ENCODE measurements around the gene LRRC61.
"Not testable (repeated sequence)": the region's sequence is repeated elsewhere in the genome, so short reads cannot be mapped to it uniquely, and the experiment has no call there.

LRRC61 gene, protein sequence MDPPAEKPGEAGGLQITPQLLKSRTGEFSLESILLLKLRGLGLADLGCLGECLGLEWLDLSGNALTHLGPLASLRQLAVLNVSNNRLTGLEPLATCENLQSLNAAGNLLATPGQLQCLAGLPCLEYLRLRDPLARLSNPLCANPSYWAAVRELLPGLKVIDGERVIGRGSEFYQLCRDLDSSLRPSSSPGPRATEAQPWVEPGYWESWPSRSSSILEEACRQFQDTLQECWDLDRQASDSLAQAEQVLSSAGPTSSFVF

DNA sequence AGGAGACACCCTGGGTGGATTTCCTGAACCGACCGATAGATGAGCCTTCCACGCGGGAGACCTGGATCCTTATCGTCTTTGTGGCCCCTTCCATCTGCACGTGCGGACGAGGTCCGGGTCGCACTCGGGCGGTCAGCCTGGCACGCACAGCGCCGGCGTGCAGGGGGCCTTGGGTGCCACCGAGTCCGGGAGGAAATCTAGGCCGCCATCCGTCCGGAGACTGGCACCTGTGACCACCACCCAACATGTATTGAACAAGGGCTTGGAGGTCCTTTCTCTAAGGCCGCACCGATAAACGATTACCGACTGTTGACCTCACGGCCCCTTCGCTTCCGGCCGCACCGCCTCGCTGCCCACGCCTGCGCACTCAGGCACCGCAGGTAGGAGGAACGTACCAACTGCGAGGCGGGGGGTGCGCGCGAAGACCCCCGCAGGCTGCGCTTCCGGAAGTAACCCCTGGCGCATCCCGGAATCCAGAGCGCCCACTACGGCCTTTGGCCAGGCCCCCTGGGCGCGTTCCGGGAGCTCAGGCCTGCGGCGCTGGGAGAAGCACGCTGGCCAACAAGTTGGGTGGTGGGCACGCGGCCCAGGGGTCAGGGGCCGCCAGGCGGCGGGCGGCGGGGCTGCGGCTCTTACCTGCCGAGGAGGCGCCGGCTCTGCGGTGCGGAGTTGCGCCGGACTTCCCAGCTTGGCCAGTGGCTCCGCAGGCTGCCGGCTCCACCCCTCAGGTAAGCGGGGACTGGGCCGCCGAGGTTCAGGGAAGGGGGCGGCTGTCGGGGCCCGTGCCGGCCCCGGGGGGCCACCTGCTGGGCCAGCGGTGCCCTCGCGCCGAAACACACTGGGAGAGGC, at the start of gene LRRC61, which contains the start of gene ACTR3C:
LRRC61 (plus strand) TSS at position 523 of the 849 bp plus-strand sequence. CDS start 13,507 bp downstream, outside the sequence.
ACTR3C (minus strand) TSS at position 713 of the 849 bp plus-strand sequence. CDS start 28,249 bp downstream, outside the sequence.
- peak in 1 of 3 donors; percentile 29 for DNase-seq

GRCh38 chr7:150276132-150276695, 46.9 kb upstream of the LRRC61 start:
- peak; percentile 30 to 61 (median 55) for DNase-seq

- DNase-seq = not testable (repeated sequence)
These were observed 44.8 kb upstream of the LRRC61 start for GRCh38 chr7:150278383-150278782.

DNA sequence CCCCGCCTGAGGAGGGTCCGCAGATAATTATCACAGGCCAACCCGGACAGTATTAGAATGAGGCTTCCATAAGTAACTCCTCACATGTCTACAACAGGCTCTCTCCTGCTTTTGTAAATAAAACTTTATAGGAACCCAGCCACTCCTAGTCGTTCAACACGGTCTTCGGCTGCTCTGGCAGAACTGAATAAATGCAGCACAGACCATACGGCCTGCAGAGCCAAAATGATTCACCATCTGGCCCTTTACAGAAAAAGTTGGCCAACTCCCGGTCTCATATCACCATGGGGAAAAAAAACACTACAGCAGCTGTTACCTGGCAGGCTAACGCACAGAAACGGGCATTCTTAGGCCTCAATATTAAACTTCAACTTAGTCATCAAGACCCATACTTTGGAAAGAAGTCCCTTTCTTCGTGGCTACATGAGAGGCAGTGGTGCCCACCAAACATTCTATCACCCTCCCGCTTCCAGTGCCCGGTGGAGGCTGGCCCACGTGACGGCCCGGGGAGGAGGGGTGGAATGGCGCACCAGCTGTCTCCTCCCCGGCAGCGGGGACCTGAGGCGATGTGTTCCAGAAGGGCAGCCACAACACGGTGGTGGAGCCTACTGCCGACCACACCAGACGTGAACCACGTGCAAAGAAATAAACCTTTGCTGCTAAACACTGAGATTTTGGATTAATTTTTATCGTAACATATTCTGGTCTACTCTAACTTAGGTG, 41.3 kb upstream of the LRRC61 start:
- DNase-seq = not testable (repeated sequence)

DNA sequence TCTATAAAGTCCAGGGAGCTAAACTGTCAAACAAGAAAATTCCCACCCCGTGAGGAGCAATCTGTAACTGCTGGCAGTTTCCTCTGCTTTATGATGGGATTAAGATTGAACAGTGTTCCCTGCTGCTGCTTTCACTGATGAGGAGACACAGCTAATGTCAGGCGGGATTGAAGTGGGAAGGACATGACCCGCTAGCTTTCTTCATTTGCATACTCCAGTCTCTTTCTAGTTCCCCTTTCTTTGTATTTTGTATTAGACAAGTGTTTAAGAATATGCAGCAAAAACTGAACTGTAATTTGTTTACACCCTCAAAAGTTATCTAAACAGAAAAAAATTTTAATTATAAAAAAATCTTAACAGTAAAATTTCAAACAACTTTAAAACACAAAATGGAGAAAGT, 40.0 kb upstream of the LRRC61 start:
- peak; percentile 40 to 56 (median 51) for DNase-seq

- DNase-seq = not testable (repeated sequence)
These were observed 39.5 kb upstream of the LRRC61 start for GRCh38 chr7:150283608-150284007.

DNA sequence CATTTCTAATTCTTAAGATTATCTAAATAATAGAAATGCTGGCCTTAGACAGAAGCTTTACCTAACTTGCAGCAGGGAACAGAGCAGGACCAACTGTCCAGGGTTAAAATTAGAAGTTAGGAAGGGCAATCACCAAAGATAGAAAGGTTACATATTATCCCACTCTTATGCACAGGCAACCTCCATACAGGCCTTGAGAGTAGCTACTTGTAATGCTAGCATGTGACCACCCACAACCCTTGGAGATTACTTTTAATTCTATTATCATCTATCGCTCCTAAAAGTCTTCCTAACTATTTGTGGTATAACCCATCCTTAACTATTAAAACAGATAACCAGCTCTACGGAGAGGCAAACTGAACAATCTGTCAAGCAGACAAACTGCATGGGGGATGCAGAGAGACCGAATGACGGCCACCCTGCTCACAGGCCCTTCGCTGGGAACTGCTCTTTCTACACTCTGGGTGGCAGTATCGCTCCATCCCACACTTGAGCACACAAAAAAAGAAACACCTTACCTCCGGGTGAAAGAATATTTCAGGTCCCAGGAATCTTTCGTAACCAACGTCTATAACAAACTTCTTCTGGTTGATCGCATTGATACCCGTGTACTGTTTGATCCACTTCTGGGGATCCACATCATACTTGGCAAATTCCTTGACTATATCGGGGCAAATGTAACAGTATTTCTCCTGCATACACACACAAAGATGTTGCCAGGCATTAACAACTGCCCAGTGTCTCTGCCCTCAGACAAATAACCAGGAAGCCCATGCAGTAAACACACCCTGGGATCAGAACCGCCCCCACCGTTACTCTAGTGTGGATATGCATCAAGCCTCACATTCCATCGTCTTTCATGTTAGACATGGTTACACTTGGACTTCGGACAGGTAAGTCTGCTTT, 37.1 kb upstream of the LRRC61 start:
- peak; percentile 7 to 18 (median 11) for DNase-seq

- not testable (repeated sequence) for DNase-seq
These were observed 35.3 kb upstream of the LRRC61 start for GRCh38 chr7:150287815-150288214.

GRCh38 chr7:150288816-150289215, 34.3 kb upstream of the LRRC61 start:
- DNase-seq = not testable (repeated sequence)

GRCh38 chr7:150290317-150290716, 32.8 kb upstream of the LRRC61 start:
- not testable (repeated sequence) for DNase-seq

- DNase-seq = not testable (repeated sequence)
These were observed 28.1 kb upstream of the LRRC61 start for GRCh38 chr7:150295027-150295426.

- DNase-seq = not testable (repeated sequence)
These were observed 27.5 kb upstream of the LRRC61 start for GRCh38 chr7:150295614-150296013.

DNA sequence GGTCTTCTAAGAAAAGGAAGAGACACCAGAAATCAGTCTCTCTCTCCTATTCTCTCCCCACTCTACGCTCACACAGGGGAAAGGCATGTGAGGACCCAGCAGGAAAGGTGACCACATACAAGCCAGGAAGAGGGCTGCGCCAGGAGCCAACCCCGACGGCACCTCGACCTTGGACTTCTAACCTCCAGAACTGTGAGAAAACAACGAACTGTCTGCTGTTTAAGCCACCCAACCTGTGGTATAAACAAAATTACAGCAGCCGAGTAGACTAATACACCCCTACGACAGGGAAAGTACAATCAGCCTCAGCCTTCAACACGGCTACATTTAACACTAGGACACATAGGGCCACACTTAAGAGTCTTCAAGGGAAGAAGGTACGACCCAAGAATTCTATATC, 26.4 kb upstream of the LRRC61 start:
- DNase-seq = not testable (repeated sequence)

DNA sequence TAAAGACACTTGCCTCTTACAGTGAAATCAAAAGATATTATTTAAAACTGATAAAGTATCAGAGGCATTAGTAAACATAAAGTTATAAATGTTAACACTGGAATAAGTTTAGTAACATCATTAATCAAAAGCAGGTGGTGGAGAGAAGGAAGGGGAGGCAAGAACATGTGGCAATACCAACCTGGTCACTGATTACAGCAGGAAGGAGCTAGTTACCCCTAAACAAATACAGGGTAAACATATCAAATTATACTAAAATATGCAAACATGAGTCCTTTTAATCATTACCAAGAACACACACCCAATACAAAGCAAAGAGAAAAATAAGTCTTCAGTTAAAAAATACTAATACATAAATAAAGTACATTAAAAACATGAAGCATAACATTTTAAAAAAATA, 25.2 kb upstream of the LRRC61 start:
- not testable (repeated sequence) for DNase-seq

GRCh38 chr7:150302908-150303310, 20.2 kb upstream of the LRRC61 start:
- not testable (repeated sequence) for DNase-seq

GRCh38 chr7:150304499-150305258, 18.5 kb upstream of the LRRC61 start:
- peak in 1 of 3 donors; percentile 14 for DNase-seq

DNA sequence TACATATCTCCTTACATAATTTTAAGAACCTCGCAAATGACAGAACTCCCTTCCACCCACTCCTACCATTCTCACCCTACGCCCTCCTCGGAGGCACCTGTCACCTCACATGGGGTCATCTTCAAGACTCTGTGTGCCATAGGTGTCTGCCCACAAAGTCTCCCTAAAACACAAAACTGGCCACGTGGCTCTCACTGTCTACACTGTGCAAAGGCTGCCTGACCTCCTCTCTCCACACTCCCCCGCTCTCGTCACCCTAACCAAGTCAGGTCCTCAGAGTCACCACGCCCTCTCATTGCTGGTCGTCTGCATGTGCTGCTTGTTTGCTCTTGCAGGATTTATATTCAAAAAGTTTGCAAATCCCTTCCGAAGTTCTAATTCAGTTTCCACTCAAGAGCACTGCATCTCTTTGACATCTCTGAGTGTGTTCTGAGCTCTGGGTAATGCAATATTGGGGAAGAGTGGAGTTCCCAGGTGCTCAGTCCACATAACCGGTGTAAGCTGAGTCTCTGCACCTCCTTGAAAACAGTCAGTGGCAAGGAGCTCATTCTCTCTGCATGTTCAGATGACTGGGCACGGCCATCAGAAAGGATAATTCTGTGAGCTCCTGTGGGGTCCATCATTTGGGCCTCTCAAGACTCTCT, 17.8 kb upstream of the LRRC61 start:
- not testable (repeated sequence) for DNase-seq

DNA sequence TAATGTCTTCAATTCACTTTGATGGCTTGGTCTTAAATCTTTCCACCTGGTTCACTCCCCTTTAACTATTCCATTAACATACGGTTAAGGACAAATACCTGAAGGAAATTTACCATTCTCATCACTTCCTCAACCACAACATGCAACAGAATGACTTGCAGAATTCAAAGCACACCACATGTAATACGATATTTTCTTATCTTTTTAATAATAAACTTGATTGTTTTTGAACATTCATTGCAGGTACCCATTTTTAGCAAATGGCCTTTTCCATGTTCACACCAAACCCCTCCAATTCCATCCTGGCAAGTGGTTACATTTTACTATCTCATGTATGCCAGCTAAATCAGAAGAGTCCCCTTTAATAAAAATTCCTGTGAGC, 17.3 kb upstream of the LRRC61 start:
- DNase-seq = not testable (repeated sequence)

- not testable (repeated sequence) for DNase-seq
These were observed 16.8 kb upstream of the LRRC61 start for GRCh38 chr7:150306377-150306776.

DNA sequence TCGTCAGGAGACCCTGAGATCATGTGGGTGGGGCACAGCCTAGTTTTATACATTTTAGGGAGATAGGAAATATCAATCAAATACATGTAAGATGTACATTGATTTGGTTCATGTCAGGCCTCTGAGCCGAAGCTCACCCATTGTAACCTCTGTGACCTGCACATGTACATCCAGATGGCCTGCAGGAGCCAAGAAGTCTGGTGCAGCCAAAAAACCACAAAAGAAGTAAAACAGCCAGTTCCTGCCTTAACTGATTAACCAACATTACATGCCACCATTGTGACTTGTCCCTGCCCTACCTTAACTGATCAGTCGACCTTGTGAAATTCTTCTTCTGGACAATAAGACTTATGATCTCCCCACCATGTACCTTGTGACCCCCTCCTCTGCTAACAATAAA, 16.0 kb upstream of the LRRC61 start:
- no peak for DNase-seq
